Kidney (tissue), 14 donors: ENCODE results near the gene LRRC37B. TPM values are rescaled to one million over a fixed set of nuclear protein-coding genes. Genes with fewer than 3 reads are reported as not detected.
"Not testable (repeated sequence)": the region's sequence is repeated elsewhere in the genome, so short reads cannot be mapped to it uniquely, and the experiment has no call there.

ENCODE experiments used
- DNase-seq, 5 donors: peaks; one replicate each; pipeline ENCODE4 v3.0.0-alpha.2; 2013 to 2020
- FAIRE-seq: peaks from 2 replicates; lab custom pipeline; 2012; peaks lifted over from hg19 to GRCh38; lab: Jason Lieb, UNC
- H3K27ac ChIP-seq, 2 donors: one replicate each; pipeline ENCODE4 v1.7.0; 2013; ENCODE audit warnings: low read depth in 2 of 2, low read length in 2 of 2, inconsistent platforms in 1 of 2
- H3K27me3 ChIP-seq: one replicate; pipeline ENCODE4 v1.7.1; 2013; ENCODE audit warnings: low read length, inconsistent platforms; ENCODE audit not compliant: control insufficient read depth, insufficient read depth
- H3K36me3 ChIP-seq, 3 donors: one replicate each; pipeline versions ENCODE4 v1.7.0 to v1.7.1; 2013; ENCODE audit warnings: low read length in 3 of 3, control low read depth in 1 of 3, inconsistent platforms in 1 of 3; ENCODE audit not compliant: insufficient read depth in 3 of 3, control insufficient read depth in 2 of 3
- H3K4me1 ChIP-seq, 3 donors: one replicate each; pipeline versions ENCODE4 v1.7.0 to v1.7.1; 2013; ENCODE audit warnings: low read length in 3 of 3, inconsistent platforms in 1 of 3, low read depth in 1 of 3; ENCODE audit not compliant: control insufficient read depth in 2 of 3, insufficient read depth in 2 of 3
- H3K4me3 ChIP-seq, 3 donors: one replicate each; pipeline versions ENCODE4 v1.7.0 to v1.8.1; 2013; ENCODE audit warnings: low read length in 3 of 3, control low read depth in 1 of 3, inconsistent platforms in 1 of 3
- H3K9ac ChIP-seq, 3 donors: one replicate each; pipeline versions ENCODE4 v1.7.0 to v1.7.1; 2013; ENCODE audit warnings: low read length in 3 of 3, control low read depth in 1 of 3, inconsistent platforms in 1 of 3
- H3K9me3 ChIP-seq, 3 donors: one replicate each; pipeline versions ENCODE4 v1.7.0 to v1.7.1; 2013; ENCODE audit warnings: low read length in 3 of 3, control low read depth in 1 of 3, inconsistent platforms in 1 of 3; ENCODE audit not compliant: control insufficient read depth in 2 of 3, insufficient read depth in 1 of 3
- CTCF ChIP-seq: IDR thresholded peaks from 3 replicates; pipeline ENCODE4 v1.5.1; 2012; ENCODE audit warnings: mild to moderate bottlenecking, moderate library complexity, borderline replicate concordance; ENCODE audit not compliant: insufficient read depth; ENCODE audit errors: extremely low read depth
- intact Hi-C: fragments of 100-400 bp; cut with DNase I; formaldehyde crosslinking; loops from one replicate; pipeline ENCODE4 v1.11.1; 2022
- polyA plus RNA-seq: library from polyadenylated mRNA; stranded (reverse); fragments of 350-450 nt; fragmentation: Illumina TruSeq; extraction: RNeasy Lipid Tissue Mini Kit (QIAGEN cat#74804); gene quantifications from one replicate; pipeline ENCODE4 v1.2.3, GENCODE V29; 2014; ENCODE audit warnings: low read depth, low replicate concordance; ENCODE audit not compliant: insufficient read depth
- total RNA-seq: library from RNA; stranded (reverse); fragmentation: NEBNext Ultra II Directional; extraction: Animal tissue kit (Norgen Biotek cat#: 25700); gene quantifications from one replicate; pipeline ENCODE4 v1.2.1, GENCODE V29; 2021
- donor health status: control.
- donor health status: control.
- donor health status: control.
- donor health status: control.
- donor health status: control.
- donor health status: DM: yes; HTN: yes; CAD: no.
- donor health status: Normal renal cell carcinoma (clear cell type).

The LRRC37B gene
- total and polyA plus RNA-seq, 2 donors from 2014 or later = 6.1 to 13.8 TPM

- no peak for TF ChIP-seq CTCF
These were observed 12.0 kb downstream of the LRRC37B start for GRCh38 chr17:32019228-32019627.

GRCh38 chr17:32020943-32021614 is 13.9 kb downstream of the LRRC37B start:
- no peak for FAIRE-seq
- intact Hi-C loops = no loop called here
- Histone ChIP-seq H3K27ac (no peak overlapping the region), H3K4me1 (no peaks in the 10 kb centered on the region), H3K4me3 (no peak overlapping the region), H3K9ac (no peak overlapping the region), H3K27me3 (no peaks in the 10 kb centered on the region), H3K36me3 (peaks cover 0 to 4% (median 0%) of the 10 kb centered on the region in 3 donors), H3K9me3 (no peaks in the 10 kb centered on the region)
- TF ChIP-seq CTCF = no peak
- no peak for DNase-seq

More at GRCh38 chr17:32019228-32019627, 12.0 kb downstream of the LRRC37B start:
- FAIRE-seq (no peak), DNase-seq (no peak)
- H3K4me1 ChIP-seq = no peaks in the 10 kb centered on the region
- peaks cover 0 to 4% (median 0%) of the 10 kb centered on the region in 3 donors for H3K36me3 ChIP-seq
- no peak overlapping the region for H3K9ac ChIP-seq
- H3K27ac ChIP-seq = no peak overlapping the region
- no peaks in the 10 kb centered on the region for H3K9me3 ChIP-seq
- no peaks in the 10 kb centered on the region for H3K27me3 ChIP-seq
- intact Hi-C loops = no loop called here
- no peak overlapping the region for H3K4me3 ChIP-seq

- no peak for TF ChIP-seq CTCF
- peaks cover 0 to 4% (median 0%) of the 10 kb centered on the region in 3 donors for H3K36me3 ChIP-seq
- H3K9me3 ChIP-seq = no peaks in the 10 kb centered on the region
- H3K4me1 ChIP-seq = no peaks in the 10 kb centered on the region
- DNase-seq (no peak), FAIRE-seq (no peak)
- H3K9ac ChIP-seq = no peak overlapping the region
- intact Hi-C loops = no loop called here
- no peak overlapping the region for H3K4me3 ChIP-seq
- H3K27ac ChIP-seq = no peak overlapping the region
- H3K27me3 ChIP-seq = no peaks in the 10 kb centered on the region
These were observed 14.4 kb downstream of the LRRC37B start for GRCh38 chr17:32021615-32021955.

- H3K36me3 ChIP-seq, H3K4me1 ChIP-seq, H3K27ac ChIP-seq, H3K4me3 ChIP-seq, H3K9ac ChIP-seq, DNase-seq, H3K9me3 ChIP-seq, H3K27me3 ChIP-seq, intact Hi-C loops, FAIRE-seq: not testable (repeated sequence)
These were observed 15.4 kb downstream of the LRRC37B start for GRCh38 chr17:32022554-32022953.

- H3K36me3 ChIP-seq, H3K4me3 ChIP-seq, H3K27ac ChIP-seq, H3K9me3 ChIP-seq, H3K9ac ChIP-seq, H3K27me3 ChIP-seq, DNase-seq, intact Hi-C loops, H3K4me1 ChIP-seq, FAIRE-seq: not testable (repeated sequence)
These were observed 20.1 kb downstream of the LRRC37B start for GRCh38 chr17:32027271-32027670.
